GM21723 (cell line): ENCODE results near the gene OR2V2.
A peak's percentile ranks its signal among the peaks of the same experiment; 100 is the strongest.

Experiments
- ATAC-seq: cut with Tn5 transposase; IDR thresholded peaks from one replicate; pipeline ENCODE4 v1.9.1; 2021; ENCODE audit warnings: mild to moderate bottlenecking, moderate library complexity; ENCODE audit not compliant: unreplicated experiment

OR2V2 gene

GRCh38 chr5:181189962-181190710 lies 42.8 kb downstream of the OR2V2 start:
- ATAC-seq = no peak

DNA sequence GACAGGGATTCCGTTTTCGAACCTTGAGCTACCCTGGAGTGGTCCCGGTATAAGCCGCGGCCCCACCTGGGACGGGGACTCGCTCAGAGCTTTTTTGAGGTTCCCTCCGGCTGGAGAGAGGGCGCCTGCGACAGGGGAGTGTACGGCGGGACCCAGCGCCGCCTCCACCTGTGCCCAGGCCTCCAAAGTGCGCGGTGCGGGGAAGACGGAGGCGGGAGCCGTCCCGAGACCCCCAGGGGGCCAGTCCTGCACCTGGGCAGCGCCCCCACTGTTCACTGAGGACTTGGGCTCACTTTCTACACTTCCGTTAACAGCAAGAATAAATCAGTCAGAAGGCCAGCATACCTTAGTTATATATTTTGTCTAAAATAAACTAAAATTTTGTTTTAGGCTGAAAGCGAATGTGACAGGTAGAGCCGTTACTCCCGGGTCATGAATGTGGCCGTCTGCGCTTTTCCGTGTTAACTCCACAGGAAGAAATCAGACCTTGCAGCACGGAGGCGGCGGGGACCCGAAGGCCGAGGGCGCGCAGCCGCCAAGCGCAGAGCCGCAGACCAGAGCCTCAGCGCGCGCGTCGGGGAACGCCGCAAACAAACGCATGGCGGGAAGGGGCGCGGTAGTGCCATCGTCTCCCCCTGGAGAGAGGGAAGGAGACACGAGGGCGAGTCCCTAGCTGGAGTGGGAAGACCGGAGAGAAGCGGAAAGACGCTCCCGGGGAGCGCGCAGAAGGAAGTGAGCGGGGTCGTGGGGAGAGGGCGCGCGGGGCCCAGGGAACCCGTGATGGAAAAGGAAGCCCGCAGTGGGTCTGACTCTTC lies 43.5 kb downstream of the OR2V2 start:
- ATAC-seq = peak; percentile 15

GRCh38 chr5:181191526-181192336 lies 44.3 kb downstream of the OR2V2 start:
- ATAC-seq = peak; percentile 55

- no peak for ATAC-seq
These were observed 45.1 kb downstream of the OR2V2 start for GRCh38 chr5:181192337-181193046.

- ATAC-seq = no peak
These were observed 46.3 kb downstream of the OR2V2 start for GRCh38 chr5:181193656-181194055.

DNA sequence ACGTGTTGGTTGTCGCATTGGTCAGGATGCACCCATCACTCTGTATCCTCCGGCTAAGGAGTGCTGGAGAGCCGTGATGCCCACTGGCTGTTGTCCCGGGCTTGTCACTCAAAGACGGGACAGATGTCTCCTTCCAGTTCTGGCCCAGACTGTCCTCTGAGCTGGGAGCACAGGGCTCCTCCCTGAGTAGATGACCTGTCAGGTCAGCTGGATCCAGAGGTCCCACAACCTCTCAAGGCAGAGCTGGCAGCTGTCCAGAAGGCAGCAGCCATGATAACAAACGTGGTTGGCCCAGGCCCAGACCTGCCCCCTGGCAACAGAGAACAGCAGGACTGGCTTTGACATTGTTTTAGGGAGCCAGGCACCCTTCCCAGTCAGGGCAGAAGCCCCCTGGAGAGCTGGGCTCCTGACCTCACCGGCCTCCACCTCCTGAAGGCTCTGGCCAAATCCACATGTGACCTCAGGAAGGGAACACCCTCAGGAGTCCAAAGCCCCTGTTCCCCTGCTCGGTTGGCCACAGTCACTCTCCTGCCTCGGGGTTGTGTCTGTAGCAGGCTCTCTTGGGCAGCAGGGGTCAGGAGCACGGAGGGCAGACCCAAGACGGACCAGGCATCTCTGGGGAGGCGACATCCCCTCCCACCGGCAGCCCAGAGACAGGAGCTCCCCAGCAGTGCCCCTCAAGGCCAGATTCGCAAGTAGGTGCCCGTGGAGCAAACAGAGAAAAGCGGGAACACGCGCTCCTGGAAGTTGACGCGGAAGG lies 47.3 kb downstream of the OR2V2 start:
- no peak for ATAC-seq

DNA sequence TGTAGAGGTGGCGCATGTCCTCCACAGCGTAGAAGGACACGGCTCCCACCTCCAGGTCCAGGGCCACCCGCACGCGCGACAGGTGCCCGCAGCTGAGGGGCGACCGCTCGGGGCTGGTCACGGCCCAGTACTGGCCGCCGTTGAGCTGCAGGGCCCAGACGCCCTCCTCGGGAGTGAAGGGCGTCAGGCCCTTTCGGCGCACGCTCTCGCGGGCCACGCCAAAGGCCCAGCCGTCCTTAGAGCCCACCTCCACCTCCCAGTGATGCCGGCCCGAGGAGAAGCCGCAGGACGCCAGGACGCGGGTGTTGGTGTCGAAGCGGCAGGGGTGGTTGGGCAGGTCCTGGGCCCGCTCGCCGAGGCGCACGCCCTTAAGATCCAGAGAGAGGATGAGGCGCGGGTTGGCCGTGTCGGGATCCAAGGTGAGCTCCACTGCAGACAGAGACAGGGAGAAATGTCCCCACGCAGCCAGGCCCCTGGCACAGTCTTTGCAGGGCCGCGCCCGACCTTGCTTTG lies 47.9 kb downstream of the OR2V2 start:
- ATAC-seq = no peak

DNA sequence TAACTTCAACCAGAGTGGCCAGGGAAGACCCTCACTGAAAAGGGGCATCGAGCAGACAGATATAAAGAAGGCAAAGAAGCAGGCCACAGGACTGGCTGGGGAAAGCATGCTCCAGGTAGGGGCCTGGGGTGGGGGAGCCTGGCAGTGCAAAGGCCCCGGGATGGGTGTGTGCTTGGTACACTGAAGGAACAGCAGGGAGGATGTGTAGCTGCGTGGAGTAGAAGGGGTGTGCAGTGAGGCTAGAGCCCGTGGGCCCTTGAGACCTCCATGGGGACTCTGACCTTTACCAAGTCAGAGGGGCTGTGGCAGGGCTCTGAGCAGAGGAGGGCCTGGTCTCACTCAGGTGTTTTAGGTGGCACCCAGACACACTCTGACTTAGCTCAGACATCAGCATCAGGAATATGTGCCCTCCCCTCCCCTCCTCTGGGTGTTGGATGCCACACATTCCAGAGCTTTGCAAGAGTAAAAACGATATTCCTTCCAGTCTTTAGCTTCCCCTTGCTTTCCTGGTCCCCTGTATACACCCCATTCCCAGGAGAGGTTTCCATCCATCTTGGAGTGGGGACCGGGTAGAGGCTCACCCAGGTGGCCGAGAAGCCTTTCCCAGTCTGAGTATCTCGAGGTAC lies 50.1 kb downstream of the OR2V2 start:
- ATAC-seq = no peak

- no peak for ATAC-seq
These were observed 50.8 kb downstream of the OR2V2 start for GRCh38 chr5:181198106-181198685.

- peak; percentile 61 for ATAC-seq
These were observed 51.6 kb downstream of the OR2V2 start for GRCh38 chr5:181198905-181199519.

GRCh38 chr5:181199881-181200638 lies 52.7 kb downstream of the OR2V2 start:
- no peak for ATAC-seq

DNA sequence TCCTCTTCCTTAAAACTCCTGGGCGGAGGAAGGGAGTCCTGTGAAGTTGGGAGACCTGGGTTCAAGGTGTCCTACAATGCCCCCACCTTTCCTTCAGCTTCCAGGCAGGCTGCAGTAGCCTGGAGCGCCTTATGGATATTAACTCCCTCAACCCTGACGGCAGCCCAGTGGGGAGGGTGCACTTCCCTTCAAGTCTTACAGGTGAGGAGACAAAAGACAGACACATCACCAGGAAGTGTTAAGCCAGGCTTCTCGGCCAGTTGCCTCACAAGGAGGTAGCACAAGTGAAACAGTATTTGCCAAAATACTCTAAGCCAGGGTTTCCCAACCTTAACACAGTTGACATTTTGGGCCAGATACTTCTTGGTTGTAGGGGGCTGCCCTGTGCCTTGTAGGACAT lies 53.4 kb downstream of the OR2V2 start:
- ATAC-seq = no peak

DNA sequence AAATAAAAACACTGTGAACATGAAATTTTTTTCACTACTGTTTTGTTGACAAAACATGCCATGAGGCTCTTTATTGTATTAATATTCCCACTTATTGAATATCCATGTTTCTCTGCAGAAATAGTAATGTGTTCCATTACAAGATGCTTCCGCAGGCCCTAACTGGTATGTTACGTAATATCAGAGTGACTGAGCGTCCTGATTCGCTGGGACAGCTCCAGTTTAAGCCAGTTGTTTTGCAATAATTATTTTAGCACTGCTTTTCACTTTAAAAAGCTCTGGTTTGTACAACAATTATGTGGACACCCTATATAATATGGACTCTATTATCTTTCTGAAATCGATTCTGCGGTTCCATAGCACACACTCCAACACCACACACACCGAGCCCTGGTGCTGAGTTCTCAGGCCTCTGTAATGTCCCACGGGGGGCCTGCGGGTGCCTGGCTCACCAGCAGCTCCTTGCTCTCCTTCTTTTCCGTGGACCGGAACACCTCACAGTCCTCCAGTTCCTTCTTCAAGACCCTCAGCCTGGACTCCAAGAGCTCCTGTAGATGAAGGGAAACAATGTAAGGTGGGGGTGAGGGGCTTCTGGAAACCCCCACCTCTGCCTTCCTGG lies 55.8 kb downstream of the OR2V2 start:
- no peak for ATAC-seq

DNA sequence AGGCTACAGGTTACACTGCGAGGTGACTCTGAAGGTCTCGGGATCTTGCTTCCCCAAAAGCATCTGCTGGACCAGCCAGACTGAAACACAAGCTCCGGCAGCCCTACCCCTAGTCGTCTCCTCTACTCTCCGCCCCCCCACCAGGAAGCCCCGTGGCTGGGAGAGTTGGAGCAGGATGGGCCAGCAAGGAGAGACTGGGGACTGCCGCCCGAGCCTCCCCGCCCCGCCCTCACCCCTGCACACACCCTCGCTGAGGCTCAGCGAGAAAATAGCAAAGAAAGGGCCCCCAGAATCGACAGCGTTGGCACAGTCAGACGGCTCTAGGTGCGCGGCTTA lies 56.4 kb downstream of the OR2V2 start:
- no peak for ATAC-seq

GRCh38 chr5:181204113-181204825 lies 56.9 kb downstream of the OR2V2 start:
- ATAC-seq = no peak

DNA sequence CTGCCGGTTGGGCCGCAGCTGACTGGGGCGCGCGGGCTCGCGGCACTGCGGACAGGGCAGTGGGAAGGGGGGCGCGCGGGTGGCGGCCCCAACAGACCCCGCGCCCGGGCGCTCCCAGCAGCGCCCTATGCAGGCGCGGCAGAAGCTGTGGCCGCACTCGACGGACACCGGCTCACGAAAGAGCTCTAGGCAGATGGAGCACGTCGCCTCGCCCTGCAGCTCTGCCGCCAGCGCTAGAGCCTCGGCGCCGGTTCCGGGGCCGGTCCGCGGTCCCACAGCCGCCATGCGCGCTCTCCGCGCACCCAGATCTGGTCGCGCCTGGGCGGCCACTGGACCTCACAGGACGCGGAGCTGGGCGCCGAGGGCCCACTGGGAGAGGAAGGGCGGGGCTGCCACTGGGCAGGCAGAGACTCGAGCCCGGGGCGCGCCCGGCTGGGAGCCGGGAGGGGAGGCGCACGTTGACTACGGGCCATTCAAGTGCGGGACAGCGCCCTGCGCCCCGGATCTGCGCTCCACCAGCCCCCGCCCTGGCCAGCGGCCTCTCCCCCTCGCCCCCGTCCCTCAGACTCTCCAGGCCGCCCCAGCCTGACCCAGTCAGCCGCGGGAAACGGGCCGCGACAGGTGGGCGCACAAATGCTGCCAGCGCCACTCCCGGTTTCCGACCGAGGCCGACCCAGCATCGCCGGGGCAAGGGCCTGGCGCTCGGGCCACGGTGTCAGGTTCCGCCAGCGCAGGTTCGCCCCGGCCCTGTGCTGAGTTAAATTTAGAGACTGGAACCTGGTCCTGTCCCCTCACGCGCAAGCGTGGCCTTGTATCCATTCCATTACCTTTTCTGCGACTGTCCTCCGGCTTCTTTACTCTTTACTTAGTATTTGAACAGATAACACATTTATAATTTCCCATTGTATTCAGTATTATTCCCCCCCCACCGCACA lies 57.7 kb downstream of the OR2V2 start, which contains the start of gene TRIM7:
Gene TRIM7, minus strand, starts transcription at position 371 of the 935 bp plus-strand sequence. Its CDS starts 86 bp downstream, at position 285.
- ATAC-seq = no peak
